GM12801 (cell line): Measurements from ENCODE around the gene PLN.

Experiments used
- TF ChIP-seq, protein P1 (sequence below): IDR thresholded peaks from one replicate; pipeline ENCODE4 v1.5.1; 2011; ENCODE audit warnings: control low read depth; ENCODE audit not compliant: insufficient read length; ENCODE audit errors: extremely low read depth

Gene PLN

DNA sequence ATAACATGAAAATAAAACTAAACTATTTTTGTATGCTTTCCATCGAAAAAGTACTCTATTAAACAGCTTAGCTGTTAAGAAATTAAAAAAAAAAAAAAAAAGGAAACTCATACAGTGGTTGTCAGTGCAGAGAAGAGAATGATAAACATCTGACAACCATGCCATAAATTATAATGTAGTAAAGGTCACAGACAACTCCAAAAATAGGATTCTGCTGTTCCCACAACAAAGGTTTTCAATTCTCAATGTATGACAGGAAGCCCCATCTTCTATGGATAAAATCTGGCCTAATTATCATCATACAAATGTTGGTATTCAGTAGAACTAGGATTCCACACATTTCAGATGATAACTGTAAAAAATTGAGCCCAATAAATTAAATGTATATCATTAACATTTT is 5.0 kb downstream of the PLN start:
- TF ChIP-seq, protein P1, sequence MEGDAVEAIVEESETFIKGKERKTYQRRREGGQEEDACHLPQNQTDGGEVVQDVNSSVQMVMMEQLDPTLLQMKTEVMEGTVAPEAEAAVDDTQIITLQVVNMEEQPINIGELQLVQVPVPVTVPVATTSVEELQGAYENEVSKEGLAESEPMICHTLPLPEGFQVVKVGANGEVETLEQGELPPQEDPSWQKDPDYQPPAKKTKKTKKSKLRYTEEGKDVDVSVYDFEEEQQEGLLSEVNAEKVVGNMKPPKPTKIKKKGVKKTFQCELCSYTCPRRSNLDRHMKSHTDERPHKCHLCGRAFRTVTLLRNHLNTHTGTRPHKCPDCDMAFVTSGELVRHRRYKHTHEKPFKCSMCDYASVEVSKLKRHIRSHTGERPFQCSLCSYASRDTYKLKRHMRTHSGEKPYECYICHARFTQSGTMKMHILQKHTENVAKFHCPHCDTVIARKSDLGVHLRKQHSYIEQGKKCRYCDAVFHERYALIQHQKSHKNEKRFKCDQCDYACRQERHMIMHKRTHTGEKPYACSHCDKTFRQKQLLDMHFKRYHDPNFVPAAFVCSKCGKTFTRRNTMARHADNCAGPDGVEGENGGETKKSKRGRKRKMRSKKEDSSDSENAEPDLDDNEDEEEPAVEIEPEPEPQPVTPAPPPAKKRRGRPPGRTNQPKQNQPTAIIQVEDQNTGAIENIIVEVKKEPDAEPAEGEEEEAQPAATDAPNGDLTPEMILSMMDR, result no peak

DNA sequence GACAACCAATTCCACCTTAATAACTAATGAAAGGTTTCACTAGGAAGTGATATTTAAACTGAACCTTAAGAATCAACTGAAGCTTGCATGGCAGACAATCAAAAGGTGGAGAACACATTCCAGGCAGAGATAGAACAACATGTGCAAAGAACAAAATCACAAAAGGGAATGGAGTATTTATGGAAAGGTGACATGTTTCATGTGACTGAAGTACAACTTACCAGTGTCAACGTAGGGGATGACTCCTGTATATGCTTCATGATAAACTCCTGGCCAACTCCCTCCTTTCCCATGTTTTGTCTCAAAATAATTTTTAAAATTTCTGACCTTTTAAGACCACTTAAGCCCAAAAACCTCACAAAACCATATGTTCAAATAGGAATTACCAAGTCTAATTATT is 6.6 kb downstream of the PLN start:
- TF ChIP-seq, protein P1, result no peak

- TF ChIP-seq, protein P1, result no peak
Measured at GRCh38 chr6:118558464-118559217, 10.5 kb downstream of the PLN start.

DNA sequence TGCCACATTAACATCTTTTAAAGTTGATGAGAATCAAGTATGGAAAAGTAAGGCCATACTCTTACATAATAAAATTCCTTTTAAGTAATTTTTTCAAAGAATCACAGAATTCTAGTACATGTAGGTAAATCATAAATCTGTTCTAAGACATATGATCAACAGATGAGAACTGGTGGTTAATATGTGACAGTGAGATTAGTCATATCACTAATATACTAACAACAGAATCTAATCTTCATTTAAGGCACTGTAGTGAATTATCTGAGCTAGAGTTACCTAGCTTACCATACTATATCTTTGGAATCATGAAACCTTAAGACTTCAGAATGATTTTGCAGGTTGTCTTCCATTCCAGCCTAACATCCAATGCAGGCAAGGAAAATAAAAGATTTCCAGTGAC is 11.6 kb downstream of the PLN start:
- TF ChIP-seq, protein P1, result no peak

- TF ChIP-seq, protein P1, result no peak
Measured at GRCh38 chr6:118562248-118562647, 14.2 kb downstream of the PLN start.

GRCh38 chr6:118562959-118563358 is 14.9 kb downstream of the PLN start:
- TF ChIP-seq, protein P1, result no peak

DNA sequence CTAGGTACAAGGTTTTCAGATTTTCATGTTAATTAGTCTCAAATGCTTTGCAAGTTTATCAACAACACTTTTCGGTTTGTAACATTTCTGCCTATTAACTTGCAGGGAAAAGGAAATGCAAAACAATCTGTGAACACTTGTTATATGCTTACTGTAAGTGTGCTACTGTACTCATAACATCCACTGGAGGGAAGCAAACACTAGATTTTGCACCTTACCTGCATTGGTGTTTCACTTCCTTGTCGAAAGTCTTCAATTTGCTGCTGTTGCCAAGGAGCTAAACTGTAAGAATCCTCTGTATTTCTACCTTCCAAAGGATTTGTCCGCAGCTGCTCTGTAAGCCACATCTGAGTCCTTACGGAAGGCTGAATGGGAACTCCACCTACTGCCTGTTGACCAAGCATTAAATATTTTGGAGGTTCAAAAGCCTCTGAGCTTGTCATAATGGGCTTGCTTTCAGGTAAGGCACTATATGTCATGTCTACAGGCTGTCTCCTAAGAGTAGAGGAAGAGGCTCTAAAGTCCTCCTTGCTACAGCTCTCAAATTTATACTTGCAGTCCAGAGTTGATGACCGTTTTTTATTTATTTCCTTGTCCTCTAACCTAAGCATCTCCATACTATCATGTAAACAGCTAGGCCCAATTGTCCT is 17.3 kb downstream of the PLN start:
- TF ChIP-seq, protein P1, result no peak
